Esophagus squamous epithelium (tissue), 5 donors: ENCODE data around the gene CKM. TPM values are rescaled to one million over a fixed set of nuclear protein-coding genes. Genes with fewer than 3 reads are reported as not detected.

Experiments used
- DNase-seq: peaks from one replicate; lab custom pipeline; 2025; lab: John Stamatoyannopoulos, UW
- H3K27ac ChIP-seq, 4 donors: fragments of 200-600 bp; sonication (generic); one replicate each; pipeline ENCODE4 v1.5.1; 2016 to 2019; ENCODE audit warnings: mild to moderate bottlenecking in 1 of 4
- H3K27me3 ChIP-seq, 4 donors: fragments of 200-600 bp; sonication (generic); 1 replicate in 3 of 4; 2 replicates in 1 of 4; pipeline versions ENCODE4 v1.5.1 to v1.6.0; 2017 to 2021; ENCODE audit warnings: antibody characterized with exemption in 1 of 4
- H3K36me3 ChIP-seq, 3 donors: fragments of 200-600 bp; sonication (generic); one replicate each; pipeline ENCODE4 v1.5.1; 2016 to 2019
- H3K4me1 ChIP-seq, 3 donors: fragments of 200-600 bp; sonication (generic); one replicate each; pipeline ENCODE4 v1.5.1; 2017 to 2019
- H3K4me3 ChIP-seq, 4 donors: fragments of 200-600 bp; sonication (generic); 1 replicate in 3 of 4; 2 replicates in 1 of 4; pipeline ENCODE4 v1.5.1; 2016 to 2019; ENCODE audit warnings: mild to moderate bottlenecking in 2 of 4, moderate library complexity in 1 of 4
- H3K9me3 ChIP-seq, 3 donors: fragments of 200-600 bp; sonication (generic); one replicate each; pipeline ENCODE4 v1.5.1; 2016 to 2019
- POLR2A ChIP-seq, 4 donors: fragments of 450-650 bp; IDR thresholded peaks; one replicate each; pipeline ENCODE4 v1.6.1; 2017; ENCODE audit warnings: antibody characterized with exemption in 4 of 4, mild to moderate bottlenecking in 4 of 4, moderate library complexity in 3 of 4
- WGBS, 2 donors: methylation state at CpG; one replicate each; pipeline ENCODE4 v1.1.5; 2018; 5-methylcytosine and 5-hydroxymethylcytosine counted together
- intact Hi-C: fragments of 100-400 bp; cut with DNase I; formaldehyde crosslinking; loops from one replicate; pipeline ENCODE4 v1.15.0; 2022
- total RNA-seq, 4 donors: library from RNA; depleted of rRNA; stranded (reverse); fragments of >200 nt; gene quantifications; one replicate each; pipeline ENCODE4 v1.1.0, GENCODE V29; 2016
- TF ChIP-seq, protein P1 (sequence below), 6 experiments: fragments of 450-650 bp in 4 of 6; fragments of 200-600 bp in 2 of 6; sonication (generic) in 2 of 6; IDR thresholded peaks; one replicate each; pipeline ENCODE4 v1.5.1; 2016 to 2019; ENCODE audit warnings: antibody characterized with exemption in 6 of 6, mild to moderate bottlenecking in 4 of 6, moderate library complexity in 4 of 6
- donor health status: DM: yes; HTN: yes; CAD: no.

The CKM gene
- total RNA-seq, 4 donors from 2014 or later = not detected

DNA sequence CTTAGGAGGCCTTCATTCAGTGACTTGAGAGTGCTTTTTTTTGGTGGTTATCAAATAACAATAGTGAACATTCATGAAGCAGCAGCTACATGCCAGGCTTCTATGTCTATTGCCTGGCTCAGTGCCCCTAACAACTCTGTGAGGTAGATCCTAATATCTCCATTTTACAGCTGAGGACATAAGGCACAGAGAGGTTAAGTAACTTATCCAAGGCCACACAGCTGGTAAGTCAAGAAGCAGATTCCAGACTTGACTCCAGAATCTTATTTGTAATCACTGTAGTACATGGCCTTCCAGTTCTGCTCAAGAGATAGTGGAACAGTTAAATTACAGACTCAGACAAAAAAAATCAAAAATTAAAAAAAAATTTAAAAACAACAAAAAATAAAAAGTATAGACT lies 26.8 kb downstream of the CKM start:
- no peak overlapping the region for H3K27ac ChIP-seq
- no peak for DNase-seq
- no peaks in the 10 kb centered on the region for H3K9me3 ChIP-seq
- intact Hi-C loops = no loop called here
- no peak for TF ChIP-seq POLR2A (IDR thresholded peaks at IDR 0.05)
- TF ChIP-seq, protein P1, sequence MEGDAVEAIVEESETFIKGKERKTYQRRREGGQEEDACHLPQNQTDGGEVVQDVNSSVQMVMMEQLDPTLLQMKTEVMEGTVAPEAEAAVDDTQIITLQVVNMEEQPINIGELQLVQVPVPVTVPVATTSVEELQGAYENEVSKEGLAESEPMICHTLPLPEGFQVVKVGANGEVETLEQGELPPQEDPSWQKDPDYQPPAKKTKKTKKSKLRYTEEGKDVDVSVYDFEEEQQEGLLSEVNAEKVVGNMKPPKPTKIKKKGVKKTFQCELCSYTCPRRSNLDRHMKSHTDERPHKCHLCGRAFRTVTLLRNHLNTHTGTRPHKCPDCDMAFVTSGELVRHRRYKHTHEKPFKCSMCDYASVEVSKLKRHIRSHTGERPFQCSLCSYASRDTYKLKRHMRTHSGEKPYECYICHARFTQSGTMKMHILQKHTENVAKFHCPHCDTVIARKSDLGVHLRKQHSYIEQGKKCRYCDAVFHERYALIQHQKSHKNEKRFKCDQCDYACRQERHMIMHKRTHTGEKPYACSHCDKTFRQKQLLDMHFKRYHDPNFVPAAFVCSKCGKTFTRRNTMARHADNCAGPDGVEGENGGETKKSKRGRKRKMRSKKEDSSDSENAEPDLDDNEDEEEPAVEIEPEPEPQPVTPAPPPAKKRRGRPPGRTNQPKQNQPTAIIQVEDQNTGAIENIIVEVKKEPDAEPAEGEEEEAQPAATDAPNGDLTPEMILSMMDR (IDR thresholded peaks at IDR 0.05) = no peak
- no peak overlapping the region for H3K4me3 ChIP-seq
- no peaks in the 10 kb centered on the region for H3K27me3 ChIP-seq
- H3K36me3 ChIP-seq = peaks cover 2 to 83% (median 4%) of the 10 kb centered on the region in 3 donors
- peaks cover 0 to 21% (median 6%) of the 10 kb centered on the region in 3 donors for H3K4me1 ChIP-seq

- 37 to 49% methylated on average over 8 to 11 of the region's 12 CpGs for WGBS, 2 donors
Measured at GRCh38 chr19:45294291-45295029, 28.2 kb downstream of the CKM start.

GRCh38 chr19:45293682-45294081 lies 29.0 kb downstream of the CKM start:
- WGBS, 2 donors = 39 to 57% methylated on average over 4 of the region's 4 CpGs
- TF ChIP-seq POLR2A (IDR thresholded peaks at IDR 0.05) = no peak
- TF ChIP-seq, protein P1 (IDR thresholded peaks at IDR 0.05) = no peak
- no peak for DNase-seq
- no peaks in the 10 kb centered on the region for H3K27me3 ChIP-seq
- no peak overlapping the region for H3K4me3 ChIP-seq
- H3K36me3 ChIP-seq = peaks cover 4 to 88% (median 10%) of the 10 kb centered on the region in 3 donors
- no peaks in the 10 kb centered on the region for H3K9me3 ChIP-seq
- intact Hi-C loops = no loop called here
- H3K27ac ChIP-seq = no peak overlapping the region
- peaks cover 0 to 13% (median 6%) of the 10 kb centered on the region in 3 donors for H3K4me1 ChIP-seq

More at GRCh38 chr19:45294291-45295029, 28.2 kb downstream of the CKM start:
- Histone ChIP-seq H3K4me1 (peaks cover 0 to 13% (median 6%) of the 10 kb centered on the region in 3 donors), H3K27ac (no peak overlapping the region), H3K27me3 (no peaks in the 10 kb centered on the region), H3K36me3 (peaks cover 4 to 87% (median 10%) of the 10 kb centered on the region in 3 donors), H3K4me3 (no peak overlapping the region), H3K9me3 (no peaks in the 10 kb centered on the region)
- no peak for DNase-seq
- intact Hi-C loops = no loop called here
- no peak for TF ChIP-seq POLR2A (IDR thresholded peaks at IDR 0.05)
- TF ChIP-seq, protein P1 (IDR thresholded peaks at IDR 0.05) = no peak

- peaks cover 4 to 89% (median 10%) of the 10 kb centered on the region in 3 donors for H3K36me3 ChIP-seq
- 100% methylated on average over 1 of the region's 1 CpG for WGBS, 2 donors
Measured at GRCh38 chr19:45291834-45292233, 30.8 kb downstream of the CKM start.

More at GRCh38 chr19:45291834-45292233, 30.8 kb downstream of the CKM start:
- DNase-seq = no peak
- intact Hi-C loops = no loop called here
- Histone ChIP-seq H3K4me3 (no peak overlapping the region), H3K4me1 (peaks cover 0 to 13% (median 6%) of the 10 kb centered on the region in 3 donors), H3K27me3 (no peaks in the 10 kb centered on the region), H3K9me3 (no peaks in the 10 kb centered on the region), H3K27ac (no peak overlapping the region)
- TF ChIP-seq, protein P1 (IDR thresholded peaks at IDR 0.05) = no peak
- TF ChIP-seq POLR2A (IDR thresholded peaks at IDR 0.05) = no peak
